GM19035 (cell line): ENCODE data around the gene HPN.
A peak's percentile ranks its signal among the peaks of the same experiment; 100 is the strongest.

Experiments used
- ATAC-seq: cut with Tn5 transposase; IDR thresholded peaks from one replicate; pipeline ENCODE4 v1.9.1; 2021; ENCODE audit not compliant: unreplicated experiment

The HPN gene

GRCh38 chr19:35080613-35081170 lies 39.2 kb downstream of the HPN start:
- no peak for ATAC-seq

DNA sequence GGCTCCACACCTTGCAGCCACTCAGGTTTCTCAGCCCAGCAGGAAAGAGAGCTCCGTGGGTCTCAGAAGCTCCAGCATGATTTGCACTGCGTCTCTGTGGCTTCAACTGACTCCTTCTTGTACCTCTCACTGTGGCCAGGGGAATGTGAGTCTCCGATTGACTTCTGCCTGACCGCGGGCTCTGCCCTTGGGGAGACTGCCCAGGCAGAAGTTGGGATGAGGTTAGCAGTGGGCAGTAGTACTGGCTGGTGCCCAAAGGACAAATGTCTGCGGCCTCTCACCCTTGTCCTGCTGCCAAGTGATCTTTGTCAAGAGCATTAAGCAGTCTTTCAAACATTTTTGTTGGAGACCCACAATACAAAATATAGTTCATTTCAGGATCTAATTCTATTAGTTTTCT lies 39.7 kb downstream of the HPN start:
- no peak for ATAC-seq

DNA sequence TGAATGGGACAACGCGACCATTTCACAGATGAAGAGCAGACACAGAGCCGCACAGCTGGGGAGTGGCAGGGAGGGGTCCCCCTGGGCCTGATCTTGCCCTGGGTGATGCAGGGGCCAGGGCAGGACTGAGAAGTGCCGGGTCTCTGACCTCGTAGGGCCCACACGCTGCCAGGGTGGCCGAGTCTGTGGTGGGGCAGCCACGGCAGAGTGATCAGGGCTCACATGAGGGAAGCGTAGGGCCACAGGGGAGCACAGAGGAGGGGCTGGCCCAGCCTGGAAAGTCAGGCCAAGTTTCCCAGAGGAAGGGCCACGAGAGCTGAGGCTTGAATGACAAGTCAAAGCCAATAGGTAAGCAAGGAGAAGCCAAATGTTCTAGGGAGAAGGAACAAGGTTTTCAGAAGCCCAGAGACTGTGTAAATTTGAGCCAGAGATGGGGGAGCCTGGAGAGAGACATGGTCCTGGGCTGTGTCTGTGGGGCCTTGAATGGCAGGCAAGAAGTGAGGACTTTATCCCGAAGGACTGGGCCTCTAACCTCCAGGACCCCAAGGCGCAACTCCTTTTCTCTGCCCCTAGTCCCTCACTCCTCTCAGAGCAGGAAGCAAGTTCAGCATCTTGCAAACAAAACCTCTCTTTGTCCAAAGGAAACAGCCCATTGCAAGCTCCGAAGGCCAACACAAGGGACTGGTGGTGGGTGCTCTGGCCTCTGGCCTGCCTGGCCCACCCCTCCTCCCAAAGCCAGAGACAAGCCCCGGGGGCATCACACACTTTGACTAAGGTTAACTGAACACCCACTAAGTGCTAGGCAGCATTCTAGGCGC lies 42.4 kb downstream of the HPN start:
- ATAC-seq, result no peak

- ATAC-seq, result no peak
These were observed 42.9 kb downstream of the HPN start for GRCh38 chr19:35084509-35084762.

DNA sequence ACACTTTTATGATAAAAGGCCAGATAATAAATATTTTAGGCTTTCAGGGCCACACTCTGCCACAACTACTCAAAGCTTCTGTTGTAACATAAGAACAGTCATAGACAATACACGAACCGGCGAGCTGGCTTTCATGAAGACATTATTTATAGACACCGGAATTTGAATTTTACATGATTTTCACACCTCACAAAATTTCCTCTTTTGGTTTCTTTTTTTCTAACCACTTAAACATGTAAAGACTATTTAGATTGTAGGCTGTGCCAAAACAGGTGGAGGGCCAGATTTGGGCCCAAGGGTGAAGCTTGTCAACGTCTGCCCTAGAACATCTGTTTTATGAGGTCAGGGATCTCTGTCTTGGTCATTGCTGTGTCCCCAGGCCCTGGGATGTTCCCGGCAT lies 44.4 kb downstream of the HPN start:
- ATAC-seq, result peak; percentile 60

DNA sequence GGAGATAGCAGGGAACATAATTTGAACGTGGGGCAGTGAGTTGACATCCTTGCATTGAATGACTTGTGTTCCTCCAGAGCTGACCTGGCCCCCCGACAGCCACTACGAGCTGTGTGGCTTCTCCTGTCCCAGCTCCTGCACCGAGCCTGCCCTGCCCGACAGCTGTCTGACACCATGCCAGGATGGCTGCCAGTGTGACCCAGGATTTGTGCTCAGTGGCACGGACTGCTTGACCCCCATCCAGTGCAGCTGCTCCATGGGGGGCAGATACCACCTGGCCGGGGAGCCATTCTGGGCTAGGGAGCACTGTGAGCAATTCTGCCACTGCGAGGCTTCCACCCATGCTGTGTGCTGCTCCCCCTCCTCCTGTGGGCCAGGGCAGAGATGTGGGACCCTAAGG lies 44.9 kb downstream of the HPN start:
- ATAC-seq, result peak; percentile 16

DNA sequence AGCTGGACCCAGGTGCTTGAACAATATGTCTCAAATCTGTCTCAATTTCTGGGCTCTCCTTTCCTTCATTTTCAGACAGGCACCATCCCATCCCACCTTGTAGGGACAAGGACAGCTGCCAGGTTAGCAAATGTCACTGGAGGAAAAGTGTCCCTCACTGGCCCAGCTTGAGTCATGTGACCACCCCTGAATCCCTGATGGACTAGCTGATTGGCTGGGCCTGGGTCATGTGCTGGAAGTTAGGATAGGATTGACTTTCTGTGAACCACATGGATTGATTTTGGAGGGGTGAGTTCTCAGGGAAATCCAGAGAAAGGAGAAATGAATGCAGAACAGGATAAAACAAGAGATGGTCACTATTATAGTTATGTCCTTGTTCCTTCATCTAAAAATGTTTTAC lies 45.9 kb downstream of the HPN start:
- no peak for ATAC-seq

- ATAC-seq, result no peak
These were observed 46.8 kb downstream of the HPN start for GRCh38 chr19:35088131-35088913.

DNA sequence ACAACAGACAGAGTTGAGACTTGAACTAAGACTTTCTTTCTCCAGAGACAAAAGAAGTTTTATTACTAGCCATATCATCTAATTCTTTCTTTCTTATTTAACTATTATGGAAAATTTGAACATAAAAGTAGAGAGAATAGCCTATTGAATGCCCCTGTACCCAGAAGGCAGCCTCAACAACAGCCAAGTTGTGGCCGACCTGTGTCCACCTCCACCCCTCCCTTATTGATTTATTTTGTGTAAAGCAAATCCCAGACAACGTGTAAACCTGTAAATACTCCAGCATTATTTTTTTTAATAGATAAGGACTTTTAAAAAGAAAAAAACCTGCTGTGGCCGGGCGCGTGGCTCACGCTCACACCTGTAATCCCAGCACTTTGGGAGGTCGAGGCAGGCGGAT lies 48.0 kb downstream of the HPN start:
- no peak for ATAC-seq

DNA sequence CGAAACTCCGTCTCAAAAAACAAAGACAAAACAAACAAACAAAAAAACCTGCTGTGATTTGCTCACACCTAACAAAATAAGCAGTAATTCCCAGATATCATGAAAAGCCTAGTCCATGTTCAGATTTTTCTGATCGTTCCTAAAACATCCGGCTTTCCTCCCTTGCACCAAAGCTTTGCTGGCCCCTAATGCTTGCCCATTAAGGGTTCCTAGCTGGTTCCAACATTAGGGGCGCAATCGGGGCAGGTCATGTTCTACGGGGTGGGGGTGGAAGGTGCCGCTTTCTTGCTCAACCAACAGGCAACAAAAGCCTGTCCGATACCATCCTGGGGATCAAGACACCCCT lies 48.6 kb downstream of the HPN start:
- ATAC-seq, result no peak

- no peak for ATAC-seq
These were observed 49.1 kb downstream of the HPN start for GRCh38 chr19:35090506-35091214.

- ATAC-seq, result no peak
These were observed 51.9 kb downstream of the HPN start for GRCh38 chr19:35093430-35093829.

DNA sequence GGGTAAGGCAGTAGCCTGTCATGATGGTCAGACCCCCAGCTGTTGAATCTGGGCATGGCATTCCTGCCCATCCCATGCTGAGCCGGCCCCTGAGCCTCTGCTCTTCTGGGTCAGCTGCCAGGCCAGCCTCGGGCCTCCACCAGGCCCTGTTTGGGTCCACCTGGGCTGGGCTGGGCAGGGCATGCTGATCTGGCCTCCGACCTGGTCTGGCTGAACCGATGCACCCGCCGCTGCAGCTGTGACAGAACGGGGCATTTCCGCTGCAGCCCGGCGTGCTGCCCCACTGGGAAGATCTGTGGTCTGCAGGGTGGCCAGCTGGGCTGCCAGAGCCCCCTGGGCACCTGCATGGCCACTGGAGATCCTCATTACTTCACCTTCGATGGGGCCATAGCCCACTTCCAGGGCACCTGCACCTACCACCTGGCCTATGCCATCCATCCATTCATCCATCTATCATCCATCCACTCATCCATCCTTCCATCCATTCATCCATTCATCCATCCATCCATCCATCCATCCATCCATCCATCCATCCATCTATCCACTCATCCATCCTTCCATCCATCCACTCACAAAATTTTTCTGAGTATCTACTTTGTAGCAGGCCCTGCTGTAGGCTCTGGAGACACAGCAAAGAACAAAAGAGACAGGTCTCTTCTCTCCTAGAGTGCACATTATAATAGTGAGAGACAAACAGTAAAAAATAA lies 52.6 kb downstream of the HPN start:
- no peak for ATAC-seq

DNA sequence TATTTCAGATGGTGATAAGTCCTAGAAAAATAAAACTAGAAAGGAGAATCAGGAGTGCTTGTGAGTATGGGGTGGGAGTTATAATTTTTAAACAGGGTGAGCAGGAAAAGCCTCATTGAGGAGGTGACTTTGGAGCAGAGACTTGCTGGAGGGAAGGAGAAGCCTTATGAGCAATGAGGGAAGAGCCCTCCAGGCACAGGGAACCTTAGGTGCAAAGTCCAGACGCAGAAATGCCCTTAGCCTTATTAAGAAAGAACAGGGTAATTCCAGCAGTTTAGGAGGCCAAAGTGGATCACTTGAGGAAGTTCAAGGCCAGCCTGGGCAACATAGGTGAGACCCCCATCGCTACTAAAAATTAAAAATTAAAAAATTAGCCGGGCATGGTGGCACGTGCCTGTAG lies 53.1 kb downstream of the HPN start:
- ATAC-seq, result no peak

DNA sequence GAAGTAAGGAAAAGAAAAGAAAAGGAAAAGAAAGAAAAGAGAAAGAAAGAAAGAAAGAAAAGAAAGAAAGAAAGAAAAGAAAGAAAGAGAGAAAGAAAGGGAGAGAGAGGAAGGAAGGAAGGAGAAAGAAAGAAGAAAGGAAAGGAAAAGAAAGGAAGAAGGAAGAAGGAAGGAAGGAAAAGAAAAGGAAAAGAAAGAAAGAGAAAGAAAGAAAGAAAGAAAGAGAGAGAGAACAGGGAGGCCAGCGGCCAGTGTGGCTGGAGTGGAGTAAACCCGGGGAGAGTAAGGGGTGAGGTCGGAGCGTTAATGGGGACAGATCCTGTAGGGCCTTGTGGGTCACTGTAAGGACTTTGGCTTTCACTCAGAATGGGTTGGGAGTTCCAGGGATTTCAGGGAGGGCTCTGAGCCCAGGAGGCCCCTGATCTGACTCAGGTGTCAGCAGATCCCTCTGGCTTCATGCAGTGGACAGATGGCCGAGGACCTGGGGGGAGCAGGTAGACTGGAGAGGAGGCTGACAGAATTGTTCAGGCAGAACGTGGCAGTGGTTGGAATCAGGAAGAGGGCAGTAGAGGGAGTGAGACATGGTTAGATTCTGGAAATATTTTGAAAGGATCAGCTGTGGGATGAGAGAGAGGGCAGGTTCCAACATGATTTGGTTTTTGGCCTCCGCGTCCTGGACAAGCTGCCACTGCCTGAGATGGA lies 54.3 kb downstream of the HPN start:
- no peak for ATAC-seq

GRCh38 chr19:35098413-35099049 lies 57.0 kb downstream of the HPN start:
- no peak for ATAC-seq

DNA sequence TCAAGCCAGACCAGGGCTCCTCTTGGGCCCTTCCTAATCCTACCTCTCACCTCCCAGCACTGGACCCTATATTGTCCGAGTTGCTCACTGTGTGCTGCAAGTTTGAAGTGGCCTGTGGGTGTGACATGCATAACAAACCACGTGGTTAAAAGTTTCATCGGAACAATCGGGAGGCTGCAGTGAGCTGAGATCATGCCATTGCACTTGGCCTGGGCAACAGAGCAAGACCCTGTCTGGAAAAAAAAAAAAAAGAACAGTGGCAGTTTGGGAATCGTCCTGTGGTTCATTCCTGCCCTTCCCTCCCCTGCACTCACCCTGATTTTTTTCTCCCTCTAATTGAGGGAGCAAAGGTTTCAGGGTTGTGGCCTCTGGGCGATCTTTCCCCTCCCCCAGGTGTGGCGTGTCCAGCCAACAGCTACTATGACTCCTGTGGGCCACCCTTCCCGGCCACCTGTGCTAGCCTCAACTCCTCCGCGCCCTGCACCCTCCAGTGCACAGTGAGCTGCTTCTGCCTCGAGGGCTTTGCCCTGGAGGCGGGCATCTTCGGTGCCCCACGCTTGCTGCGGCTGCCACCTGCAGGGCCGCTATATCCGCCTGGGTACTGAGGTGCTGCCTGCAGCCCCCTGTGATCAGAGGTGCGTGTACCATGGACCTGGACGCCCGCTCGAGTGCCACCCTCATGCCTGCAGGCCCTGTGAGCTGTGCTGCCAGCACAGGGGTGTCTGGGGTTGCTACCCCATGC lies 57.8 kb downstream of the HPN start:
- no peak for ATAC-seq

DNA sequence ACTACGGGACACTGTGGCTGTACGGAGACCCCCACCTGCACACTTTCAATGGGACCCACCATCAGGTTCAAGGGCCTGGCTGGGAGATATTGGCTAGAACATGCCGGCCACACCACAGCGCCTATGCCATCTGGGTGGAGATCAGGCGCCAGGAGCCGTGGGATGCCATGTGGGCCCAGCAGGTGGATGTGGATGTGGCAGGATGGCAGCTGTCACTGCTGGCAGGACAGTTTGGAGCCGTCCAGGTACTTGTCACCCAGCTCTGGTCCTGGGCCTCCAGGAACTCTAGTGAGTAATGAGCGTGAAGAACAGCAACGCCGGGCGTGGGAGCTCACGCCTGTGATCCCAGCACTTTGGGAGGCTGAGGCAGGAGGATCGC lies 58.4 kb downstream of the HPN start:
- ATAC-seq, result no peak
